ENCODE measurements around the gene NPHP4. TPM values are rescaled to one million over a fixed set of nuclear protein-coding genes. Genes with fewer than 3 reads are reported as not detected.

The NPHP4 gene
- total RNA-seq, 2 experiments from 2014 or later, result 13.4 to 24.2 TPM

- H3K4me3 ChIP-seq (ENCODE audit: low read depth, low read length, poor library complexity, severe bottlenecking), result no peak overlapping the region
- intact Hi-C loops (cut with micrococcal nuclease; ENCODE audit: unreplicated experiment), result no loop called here
- BruUV-seq (replicated peaks), result no TSS peak
- no peak overlapping the region for H2AFZ ChIP-seq (ENCODE audit: low read length)
- no peaks in the 10 kb centered on the region; the same call in 1 of the 2 replicates for H4K20me1 ChIP-seq (ENCODE audit: insufficient read depth, low read length)
- peaks cover 23% of the 10 kb centered on the region; the same call in 1 of the 2 replicates for H3K36me3 ChIP-seq (ENCODE audit: insufficient read depth, low read length)
- H3K4me1 ChIP-seq (ENCODE audit: insufficient read depth, low read length, poor library complexity, severe bottlenecking), result peaks cover 14% of the 10 kb centered on the region
- H3K79me2 ChIP-seq (ENCODE audit: insufficient read depth, low read depth, low read length), result peaks cover 17% of the 10 kb centered on the region
- H3K9me3 ChIP-seq (ENCODE audit: low read length), result no peaks in the 10 kb centered on the region
- TF ChIP-seq EZH2phosphoT487 (IDR thresholded peaks at IDR 0.05; ENCODE audit: borderline replicate concordance, low read depth, low read length), result no peak
- TF ChIP-seq CTCF (conservative IDR thresholded peaks at IDR 0.05; ENCODE audit: low read length), result no peak
- H3K4me2 ChIP-seq (ENCODE audit: low read length), result no peak overlapping the region
- no peak overlapping the region for H3K27ac ChIP-seq (ENCODE audit: low read depth, low read length, poor library complexity, severe bottlenecking)
- H3K9me2 ChIP-seq (ENCODE audit: insufficient read depth, low read length), result no peaks in the 10 kb centered on the region
- ChIA-PET CTCF (ENCODE audit: unreplicated experiment) (interaction anchor here (0.5 kb wide), 1 partner anchor 13 kb away, joined by 3 read pairs; no protein-coding TSS in a partner anchor), POLR2A (no interaction called here)
- no peak for DNase-seq (ENCODE audit: low spot score)
Measured at GRCh38 chr1:6035303-6035702, 43.1 kb upstream of the NPHP4 start.

GRCh38 chr1:6034750-6035096 lies 42.5 kb upstream of the NPHP4 start:
- H3K79me2 ChIP-seq (ENCODE audit: insufficient read depth, low read depth, low read length), result peaks cover 23% of the 10 kb centered on the region
- CTCF ChIA-PET (ENCODE audit: unreplicated experiment), result no interaction called here
- no peaks in the 10 kb centered on the region for H3K9me2 ChIP-seq (ENCODE audit: insufficient read depth, low read length)
- H3K9me3 ChIP-seq (ENCODE audit: low read length), result no peaks in the 10 kb centered on the region
- H4K20me1 ChIP-seq (ENCODE audit: insufficient read depth, low read length), result no peaks in the 10 kb centered on the region; the same call in 1 of the 2 replicates
- no peak overlapping the region for H3K27ac ChIP-seq (ENCODE audit: low read depth, low read length, poor library complexity, severe bottlenecking)
- intact Hi-C loops (cut with micrococcal nuclease; ENCODE audit: unreplicated experiment), result no loop called here
- no peak for DNase-seq (ENCODE audit: low spot score)
- TF ChIP-seq EZH2phosphoT487 (IDR thresholded peaks at IDR 0.05; ENCODE audit: borderline replicate concordance, low read depth, low read length), result no peak
- TF ChIP-seq CTCF (conservative IDR thresholded peaks at IDR 0.05; ENCODE audit: low read length), result 0 out of 2 replicates have a peak, but pooled peaks have one; percentile 7
- H3K4me2 ChIP-seq (ENCODE audit: low read length), result no peak overlapping the region
- no peak overlapping the region for H3K4me3 ChIP-seq (ENCODE audit: low read depth, low read length, poor library complexity, severe bottlenecking)
- POLR2A ChIA-PET, result interaction anchor here (1.3 kb wide), 1 partner anchor 10 kb away, joined by 4 read pairs; no protein-coding TSS in a partner anchor
- no peak overlapping the region for H2AFZ ChIP-seq (ENCODE audit: low read length)
- peaks cover 29% of the 10 kb centered on the region for H3K36me3 ChIP-seq (ENCODE audit: insufficient read depth, low read length)
- H3K4me1 ChIP-seq (ENCODE audit: insufficient read depth, low read length, poor library complexity, severe bottlenecking), result peaks cover 17% of the 10 kb centered on the region
- BruUV-seq (replicated peaks), result no TSS peak

GRCh38 chr1:6033986-6034749 lies 41.9 kb upstream of the NPHP4 start:
- ChIA-PET CTCF (ENCODE audit: unreplicated experiment) (no interaction called here), POLR2A (interaction anchor here (1.3 kb wide), 1 partner anchor 9 kb away, joined by 4 read pairs; no protein-coding TSS in a partner anchor)
- TF ChIP-seq CTCF (conservative IDR thresholded peaks at IDR 0.05; ENCODE audit: low read length), result peak; percentile 63
- TF ChIP-seq EZH2phosphoT487 (IDR thresholded peaks at IDR 0.05; ENCODE audit: borderline replicate concordance, low read depth, low read length), result no peak
- Histone ChIP-seq H3K27ac (ENCODE audit: low read depth, low read length, poor library complexity, severe bottlenecking) (no peak overlapping the region), H3K36me3 (ENCODE audit: insufficient read depth, low read length) (peaks cover 34% of the 10 kb centered on the region), H3K4me3 (ENCODE audit: low read depth, low read length, poor library complexity, severe bottlenecking) (no peak overlapping the region), H3K9me3 (ENCODE audit: low read length) (no peaks in the 10 kb centered on the region), H3K4me1 (ENCODE audit: insufficient read depth, low read length, poor library complexity, severe bottlenecking) (peaks cover 17% of the 10 kb centered on the region), H3K4me2 (ENCODE audit: low read length) (no peak overlapping the region), H3K79me2 (ENCODE audit: insufficient read depth, low read depth, low read length) (peaks cover 28% of the 10 kb centered on the region), H4K20me1 (ENCODE audit: insufficient read depth, low read length) (no peaks in the 10 kb centered on the region; the same call in 1 of the 2 replicates), H2AFZ (ENCODE audit: low read length) (no peak overlapping the region), H3K9me2 (ENCODE audit: insufficient read depth, low read length) (no peaks in the 10 kb centered on the region)
- intact Hi-C loops (cut with micrococcal nuclease; ENCODE audit: unreplicated experiment), result no loop called here
- no TSS peak for BruUV-seq (replicated peaks)
- peak; percentile 12 for DNase-seq (ENCODE audit: low spot score)
